Smooth muscle cell of the brain vasculature (primary cell): ENCODE measurements around the gene UBE2H.
"Not testable (repeated sequence)": the region's sequence is repeated elsewhere in the genome, so short reads cannot be mapped to it uniquely, and the experiment has no call there.

Source experiments
- DNase-seq: peaks from one replicate; pipeline ENCODE4 v3.0.0-alpha.2; 2012; ENCODE audit warnings: low read depth, low spot score

UBE2H gene

DNA sequence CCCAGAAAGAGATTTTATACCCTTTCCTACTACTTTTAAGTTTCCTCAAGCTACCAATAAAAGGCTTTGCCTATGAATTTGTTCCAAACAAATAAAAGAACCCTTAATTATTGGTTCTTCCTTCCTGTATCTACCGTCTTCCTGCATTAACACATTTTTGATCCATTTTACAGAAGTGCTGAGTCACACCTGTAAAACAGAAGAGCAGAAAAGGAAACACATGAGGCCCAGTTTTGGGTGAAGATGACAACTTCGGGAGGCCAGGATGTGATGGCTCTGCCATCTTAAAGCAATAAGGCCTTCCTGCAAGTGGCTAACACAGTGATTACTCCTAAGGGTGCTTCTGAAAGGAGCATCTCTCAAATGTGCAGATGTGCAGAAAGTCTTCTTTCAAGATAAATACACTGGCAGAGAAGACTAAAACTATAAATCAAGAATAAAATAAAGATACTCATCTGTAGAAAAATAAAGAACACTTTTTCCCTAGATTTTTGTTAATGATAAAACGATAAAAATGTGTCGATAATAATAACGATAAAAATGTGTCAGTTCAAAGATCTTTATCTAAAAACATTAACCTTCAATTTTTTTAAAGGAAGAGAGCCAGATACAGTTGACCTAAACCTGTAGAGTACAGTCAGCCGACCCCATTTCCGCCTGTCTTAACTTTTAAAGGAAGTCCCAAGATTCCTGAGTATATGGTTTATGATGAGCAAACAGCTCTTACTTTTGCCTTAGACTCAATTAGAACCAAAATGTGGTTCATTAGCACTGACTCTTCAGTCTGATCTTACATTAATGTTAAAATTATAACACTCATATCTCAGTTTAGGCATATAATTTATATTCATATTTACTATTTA lies 108.6 kb downstream of the UBE2H start:
- no peak for DNase-seq

- peak; percentile 67 for DNase-seq
Observed at GRCh38 chr7:129843365-129843898, 109.3 kb downstream of the UBE2H start.

DNA sequence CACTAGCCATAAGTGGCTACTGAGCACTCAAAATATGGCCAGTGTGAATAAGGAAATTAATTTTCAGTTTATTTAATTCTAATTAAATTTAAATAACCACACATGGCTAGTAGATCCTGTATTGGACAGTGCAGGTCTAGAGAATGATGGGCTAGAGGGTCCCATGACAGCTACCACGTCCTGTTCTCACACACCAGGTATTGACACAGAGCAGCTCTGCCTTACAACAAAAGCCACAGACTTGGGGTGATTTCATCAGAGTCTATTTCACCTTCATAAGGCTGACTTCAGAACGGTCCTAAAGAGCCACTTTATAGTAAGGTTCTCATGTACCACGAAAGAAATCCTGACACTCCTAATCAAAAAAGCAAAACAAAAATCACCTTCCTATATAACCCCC lies 111.3 kb downstream of the UBE2H start:
- no peak for DNase-seq

DNA sequence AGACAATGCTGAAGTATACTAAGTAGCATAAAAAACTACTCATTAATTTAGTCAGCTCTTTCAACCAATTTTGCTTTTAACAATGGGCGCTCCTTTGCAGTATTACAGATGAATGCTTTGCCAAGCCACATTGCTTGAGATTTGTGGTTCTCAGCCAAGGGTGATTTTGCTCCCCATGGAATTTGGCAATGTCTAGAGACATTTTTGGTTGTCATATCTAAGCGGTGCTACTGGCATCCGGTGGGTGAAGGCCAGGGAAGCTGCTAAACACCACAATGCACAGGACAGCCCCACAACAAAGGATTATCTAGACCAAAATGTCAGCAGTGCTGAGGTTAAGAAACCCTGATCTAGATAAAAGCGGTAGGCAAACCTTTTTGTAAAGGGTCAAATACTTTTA lies 112.0 kb downstream of the UBE2H start:
- no peak for DNase-seq

GRCh38 chr7:129836983-129837382 lies 115.8 kb downstream of the UBE2H start:
- DNase-seq: no peak

GRCh38 chr7:129835569-129835968 lies 117.2 kb downstream of the UBE2H start:
- DNase-seq: no peak

GRCh38 chr7:129833353-129833752 lies 119.4 kb downstream of the UBE2H start:
- DNase-seq: not testable (repeated sequence)

DNA sequence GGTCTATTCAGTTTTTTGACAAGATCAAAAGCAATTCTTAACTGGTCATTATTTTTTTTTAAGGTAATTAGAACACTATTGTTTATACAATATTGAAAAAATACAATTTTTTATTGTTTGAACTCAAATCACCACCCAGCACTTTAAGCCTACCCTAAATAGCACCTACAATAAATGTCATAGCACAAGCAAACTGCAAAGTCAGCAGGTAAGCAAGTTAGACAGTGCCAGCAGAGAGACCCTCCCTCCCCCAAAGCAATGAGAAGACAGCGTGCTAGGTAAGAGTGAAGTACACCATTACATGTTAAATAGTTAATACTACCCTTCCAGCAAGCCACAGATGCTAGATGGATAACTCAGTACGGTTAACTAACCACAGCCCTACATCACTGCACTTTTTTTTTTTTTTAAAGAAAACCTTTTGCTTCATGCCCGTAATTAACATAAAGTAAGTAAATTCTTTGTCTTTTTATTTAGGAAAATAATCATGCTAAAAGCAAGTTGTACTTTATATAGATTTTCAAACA lies 120.0 kb downstream of the UBE2H start:
- DNase-seq: no peak

GRCh38 chr7:129832282-129832681 lies 120.5 kb downstream of the UBE2H start:
- no peak for DNase-seq

DNA sequence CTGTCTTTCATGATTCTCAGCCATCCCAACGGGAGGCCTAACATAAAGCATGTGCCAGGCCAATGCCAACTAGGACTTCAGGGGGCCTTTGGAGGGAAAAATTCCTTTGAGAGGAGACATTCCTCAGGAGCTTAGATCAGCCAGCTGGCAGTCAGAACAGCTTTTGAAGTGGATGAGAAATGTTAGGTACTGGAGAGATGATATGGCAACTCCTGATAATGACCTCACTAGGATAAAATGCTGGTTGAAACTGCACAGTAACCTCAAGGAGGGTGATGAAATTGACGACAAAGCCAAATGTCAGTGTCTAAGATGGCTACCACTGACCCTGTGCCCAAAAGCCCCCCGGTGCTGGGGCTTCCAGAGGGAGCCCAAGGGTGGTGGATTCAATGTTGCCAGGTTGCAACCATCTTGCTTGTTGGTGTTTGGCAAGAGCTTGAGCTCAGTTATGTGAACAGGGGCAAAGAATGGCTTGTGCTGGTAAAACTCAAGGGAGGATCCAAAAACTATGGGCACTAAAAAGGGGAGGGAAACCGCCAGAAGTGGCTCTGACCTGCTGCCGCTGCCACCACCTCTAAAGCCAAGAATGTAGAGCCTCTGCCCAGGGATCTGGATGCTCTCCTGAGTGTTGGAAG lies 121.2 kb downstream of the UBE2H start:
- peak; percentile 57 for DNase-seq

DNA sequence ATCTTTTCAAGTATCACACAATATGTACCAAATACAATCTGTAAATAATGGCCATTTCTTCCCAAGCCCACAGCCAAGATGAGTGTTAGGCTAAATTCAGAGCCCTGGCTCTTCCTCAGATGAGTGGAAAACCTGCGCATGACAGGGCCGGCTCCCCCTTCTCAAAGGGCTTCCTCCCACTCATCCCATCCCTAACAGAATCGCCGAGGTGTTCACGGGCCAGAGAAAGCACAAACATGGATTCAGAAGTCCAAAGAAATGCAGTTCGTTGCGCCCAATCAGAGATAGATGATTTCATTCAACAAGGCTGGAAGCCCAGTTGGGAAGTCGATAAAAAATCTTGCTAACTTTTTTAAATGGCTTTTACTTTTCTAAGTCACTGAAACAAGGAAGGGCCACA lies 121.8 kb downstream of the UBE2H start:
- no peak for DNase-seq

DNA sequence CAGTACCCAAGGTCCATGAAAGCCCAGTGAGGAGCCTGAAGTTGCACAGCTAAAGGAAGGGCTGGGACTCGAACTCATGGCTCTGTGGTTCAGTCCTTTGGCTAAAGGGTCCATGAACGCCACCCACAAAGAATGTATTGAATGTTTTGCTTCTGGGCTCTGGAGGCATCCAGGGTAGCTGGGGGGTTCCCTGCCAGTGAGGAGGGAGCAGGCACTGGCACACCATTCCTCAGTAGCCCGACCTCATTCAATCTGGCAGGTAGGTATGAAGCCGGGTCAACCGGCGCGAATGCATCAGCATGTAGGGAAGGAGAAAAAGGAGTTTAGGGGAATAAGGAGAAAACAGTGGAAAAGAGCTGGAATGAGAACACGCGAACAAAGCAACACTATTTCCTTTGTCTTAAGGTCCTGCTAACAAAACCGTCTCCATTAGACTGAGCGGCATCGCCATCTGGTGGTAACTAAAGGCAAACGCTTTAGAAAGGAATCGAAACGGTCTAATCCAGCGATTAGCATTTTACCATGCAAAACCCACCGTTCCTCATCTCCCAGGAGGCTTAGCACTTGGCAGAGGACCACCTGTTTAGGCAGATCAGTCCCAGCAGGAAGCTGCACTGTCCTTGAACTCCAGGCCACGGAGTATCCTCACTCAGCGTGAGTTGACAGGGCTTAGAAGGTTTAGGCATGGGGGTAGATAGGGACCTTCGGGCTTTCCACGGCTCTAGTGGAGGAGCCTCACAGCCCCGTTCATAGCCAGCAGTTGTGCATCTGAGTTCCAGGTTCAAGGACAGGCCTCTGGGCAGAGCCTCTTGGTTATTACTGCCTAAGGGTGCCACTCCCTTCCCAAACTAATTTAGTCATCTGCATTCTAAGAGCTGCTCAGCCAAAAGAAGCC lies 122.8 kb downstream of the UBE2H start:
- peak; percentile 70 for DNase-seq

GRCh38 chr7:129828989-129829736 lies 123.6 kb downstream of the UBE2H start:
- DNase-seq: no peak

- DNase-seq: no peak
Observed at GRCh38 chr7:129828078-129828762, 124.5 kb downstream of the UBE2H start.

GRCh38 chr7:129827467-129827990 lies 125.2 kb downstream of the UBE2H start:
- DNase-seq: no peak

DNA sequence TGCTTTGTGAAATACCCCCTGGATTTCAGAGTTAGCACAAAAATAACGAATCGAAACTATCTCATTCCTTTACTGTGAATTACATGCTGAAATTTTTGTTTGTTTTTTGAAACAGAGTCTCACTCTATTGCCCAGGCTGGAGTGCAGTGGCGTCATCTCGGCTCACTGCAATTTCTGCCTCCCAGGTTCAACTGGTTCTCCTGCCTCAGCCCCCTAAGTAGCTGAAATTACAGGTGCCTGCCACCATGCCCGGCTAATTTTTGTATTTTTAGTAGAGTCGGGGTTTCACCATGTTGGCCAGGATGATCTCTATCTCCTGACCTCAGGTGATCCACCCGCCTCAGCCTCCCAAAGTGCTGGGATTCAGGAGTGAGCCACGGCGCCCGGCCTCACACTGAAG lies 125.9 kb downstream of the UBE2H start:
- DNase-seq: not testable (repeated sequence)

GRCh38 chr7:129825209-129825970 lies 127.4 kb downstream of the UBE2H start:
- no peak for DNase-seq

- no peak for DNase-seq
Observed at GRCh38 chr7:129824291-129825208, 128.2 kb downstream of the UBE2H start.
